IPS DF 4.7 (cell line): ENCODE results near the gene SAP30BP.

Experiments used
- DNase-seq: peaks from one replicate; pipeline ENCODE4 v3.0.0-alpha.2; 2013; ENCODE audit warnings: low spot score; ENCODE audit errors: extremely low read depth

Gene SAP30BP

GRCh38 chr17:75757086-75757681 lies 90.0 kb downstream of the SAP30BP start:
- DNase-seq = no peak
